SK-N-SH treated with all-trans-retinoic acid at 6 μM for 48 hours (cell line): ENCODE results near the gene PDF.
A peak's percentile ranks its signal among the peaks of the same experiment; 100 is the strongest.

Experiments used
- ATAC-seq: fragments of 200-7000 bp; cut with Tn5 transposase; 3 replicates; pipeline ENCODE4 v1.9.1; 2020; ENCODE audit warnings: mild to moderate bottlenecking, moderate library complexity
- ARNTL ChIP-seq: fragments of 450-650 bp; formaldehyde crosslinking; IDR thresholded peaks from 2 replicates; pipeline ENCODE4 v1.5.0; 2020; ENCODE audit warnings: low read depth, mild to moderate bottlenecking, moderate library complexity, borderline replicate concordance
- BACH2 ChIP-seq: fragments of 250-450 bp; sonication (Bioruptor Pico); IDR thresholded peaks from 2 replicates; pipeline ENCODE4 v1.9.0; 2021; ENCODE audit warnings: mild to moderate bottlenecking, borderline replicate concordance
- CSDC2 ChIP-seq: fragments of 250-450 bp; sonication (Bioruptor Pico); IDR thresholded peaks from 2 replicates; pipeline ENCODE4 v1.5.0; 2020; ENCODE audit warnings: mild to moderate bottlenecking, moderate library complexity
- GLIS3 ChIP-seq: fragments of 250-450 bp; sonication (Bioruptor Pico); IDR thresholded peaks from 2 replicates; pipeline ENCODE4 v1.5.0; 2020; ENCODE audit warnings: mild to moderate bottlenecking, moderate library complexity
- ISL1 ChIP-seq: fragments of 250-450 bp; sonication (Bioruptor Pico); IDR thresholded peaks from 2 replicates; pipeline ENCODE4 v2.1.2; 2022; ENCODE audit warnings: mild to moderate bottlenecking, moderate library complexity
- PATZ1 ChIP-seq: fragments of 250-450 bp; sonication (Bioruptor Pico); IDR thresholded peaks from 2 replicates; pipeline ENCODE4 v1.8.0; 2020; ENCODE audit warnings: mild to moderate bottlenecking, moderate library complexity, borderline replicate concordance
- POU6F1 ChIP-seq: fragments of 250-450 bp; sonication (Bioruptor Pico); IDR thresholded peaks from 2 replicates; pipeline ENCODE4 v1.8.0; 2021; ENCODE audit warnings: low read depth, mild to moderate bottlenecking, moderate library complexity, borderline replicate concordance
- PPARA ChIP-seq: fragments of 250-450 bp; sonication (Bioruptor Pico); IDR thresholded peaks from 2 replicates; pipeline ENCODE4 v1.5.0; 2020; ENCODE audit warnings: mild to moderate bottlenecking, borderline replicate concordance
- RARB ChIP-seq: fragments of 250-450 bp; sonication (Bioruptor Pico); IDR thresholded peaks from 2 replicates; pipeline ENCODE4 v1.8.0; 2021; ENCODE audit warnings: mild to moderate bottlenecking, moderate library complexity
- SNAI2 ChIP-seq: fragments of 250-450 bp; sonication (Bioruptor Pico); IDR thresholded peaks from 2 replicates; pipeline ENCODE4 v1.5.0; 2020; ENCODE audit warnings: mild to moderate bottlenecking, moderate library complexity
- TCF4 ChIP-seq: fragments of 250-450 bp; sonication (Bioruptor Pico); IDR thresholded peaks from 2 replicates; pipeline ENCODE4 v1.8.0; 2021; ENCODE audit warnings: mild to moderate bottlenecking, moderate library complexity, borderline replicate concordance
- TOX ChIP-seq: fragments of 250-450 bp; sonication (Bioruptor Pico); IDR thresholded peaks from 2 replicates; pipeline ENCODE4 v1.8.0; 2021; ENCODE audit warnings: mild to moderate bottlenecking, moderate library complexity, borderline replicate concordance
- TSHZ2 ChIP-seq: fragments of 250-450 bp; sonication (Bioruptor Pico); IDR thresholded peaks from 2 replicates; pipeline ENCODE4 v1.5.0; 2020; ENCODE audit warnings: mild to moderate bottlenecking, moderate library complexity
- ZC3H10 ChIP-seq: fragments of 250-450 bp; sonication (Bioruptor Pico); IDR thresholded peaks from 2 replicates; pipeline ENCODE4 v1.5.1; 2021; ENCODE audit warnings: mild to moderate bottlenecking, moderate library complexity
- ZFP30 ChIP-seq: fragments of 450-650 bp; formaldehyde crosslinking; IDR thresholded peaks from 2 replicates; pipeline ENCODE4 v1.5.0; 2022; ENCODE audit warnings: mild to moderate bottlenecking, moderate library complexity
- ZNF565 ChIP-seq: fragments of 450-650 bp; formaldehyde crosslinking; conservative IDR thresholded peaks from 2 replicates; pipeline ENCODE4 v1.5.0; 2020; ENCODE audit warnings: low read depth, mild to moderate bottlenecking, moderate library complexity
- ZNF70 ChIP-seq: fragments of 450-650 bp; formaldehyde crosslinking; IDR thresholded peaks from 2 replicates; pipeline ENCODE4 v1.5.0; 2020; ENCODE audit warnings: mild to moderate bottlenecking, moderate library complexity
- ZNF8 ChIP-seq: fragments of 450-650 bp; formaldehyde crosslinking; IDR thresholded peaks from 2 replicates; pipeline ENCODE4 v1.5.0; 2020; ENCODE audit warnings: mild to moderate bottlenecking, moderate library complexity
- TF ChIP-seq, protein P1 (sequence below): fragments of 250-450 bp; sonication (Bioruptor Pico); IDR thresholded peaks from 2 replicates; pipeline ENCODE4 v1.5.1; 2021; ENCODE audit warnings: mild to moderate bottlenecking, moderate library complexity
- TF ChIP-seq, protein P2 (sequence below): fragments of 250-450 bp; sonication (Bioruptor Pico); IDR thresholded peaks from 2 replicates; pipeline ENCODE4 v1.5.1; 2020; ENCODE audit warnings: low read depth, mild to moderate bottlenecking, moderate library complexity

Gene PDF

DNA sequence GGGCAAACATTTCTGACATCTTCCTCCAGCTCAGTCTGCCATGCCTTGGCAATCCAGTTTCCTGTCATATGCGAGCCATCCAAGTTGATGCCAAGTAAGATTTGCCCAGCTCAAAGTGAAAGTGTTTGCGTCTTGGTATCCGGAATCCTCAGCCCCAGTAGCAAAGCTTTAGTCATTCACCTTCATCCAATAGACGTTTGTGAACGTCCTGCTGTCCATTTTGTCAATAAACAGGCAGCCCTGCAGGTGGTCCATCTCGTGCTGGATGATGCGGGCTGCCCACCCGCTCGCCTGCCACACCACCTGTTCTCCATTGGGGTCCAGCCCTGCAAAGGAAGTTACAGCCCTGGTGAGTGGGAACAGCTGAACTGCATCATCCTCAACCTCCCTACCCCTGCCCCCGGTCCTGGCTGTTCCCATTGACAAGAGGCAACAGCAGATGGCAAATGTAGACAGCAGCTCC, 1.5 kb downstream of the PDF start:
- ATAC-seq, result peak; percentile 0; the same call in 1 of the 3 replicates
- no peak for TF ChIP-seq CSDC2 (CRISPR knock-in tag)
- TF ChIP-seq BACH2, result no peak
- TF ChIP-seq TSHZ2 (CRISPR knock-in tag), result no peak
- TF ChIP-seq TOX (CRISPR knock-in tag), result no peak
- TF ChIP-seq GLIS3 (CRISPR knock-in tag), result no peak
- TF ChIP-seq, protein P1, sequence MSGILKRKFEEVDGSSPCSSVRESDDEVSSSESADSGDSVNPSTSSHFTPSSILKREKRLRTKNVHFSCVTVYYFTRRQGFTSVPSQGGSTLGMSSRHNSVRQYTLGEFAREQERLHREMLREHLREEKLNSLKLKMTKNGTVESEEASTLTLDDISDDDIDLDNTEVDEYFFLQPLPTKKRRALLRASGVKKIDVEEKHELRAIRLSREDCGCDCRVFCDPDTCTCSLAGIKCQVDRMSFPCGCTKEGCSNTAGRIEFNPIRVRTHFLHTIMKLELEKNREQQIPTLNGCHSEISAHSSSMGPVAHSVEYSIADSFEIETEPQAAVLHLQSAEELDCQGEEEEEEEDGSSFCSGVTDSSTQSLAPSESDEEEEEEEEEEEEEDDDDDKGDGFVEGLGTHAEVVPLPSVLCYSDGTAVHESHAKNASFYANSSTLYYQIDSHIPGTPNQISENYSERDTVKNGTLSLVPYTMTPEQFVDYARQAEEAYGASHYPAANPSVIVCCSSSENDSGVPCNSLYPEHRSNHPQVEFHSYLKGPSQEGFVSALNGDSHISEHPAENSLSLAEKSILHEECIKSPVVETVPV, result no peak
- TF ChIP-seq ZNF70 (CRISPR knock-in tag), result no peak
- TF ChIP-seq ZC3H10 (CRISPR knock-in tag), result no peak
- TF ChIP-seq ZNF8, result no peak
- TF ChIP-seq SNAI2, result no peak
- TF ChIP-seq PATZ1 (CRISPR knock-in tag), result no peak
- TF ChIP-seq ZNF565 (CRISPR knock-in tag), result no peak

GRCh38 chr16:69327585-69328310, 2.6 kb downstream of the PDF start:
- TF ChIP-seq ISL1 (CRISPR knock-in tag) (no peak), RARB (CRISPR knock-in tag) (no peak), ARNTL (no peak), ZFP30 (no peak), ZNF565 (CRISPR knock-in tag) (no peak), TCF4 (CRISPR knock-in tag) (no peak), TOX (CRISPR knock-in tag) (no peak), TSHZ2 (CRISPR knock-in tag) (no peak), ZNF8 (no peak), PPARA (CRISPR knock-in tag) (no peak), POU6F1 (CRISPR knock-in tag) (no peak), GLIS3 (CRISPR knock-in tag) (no peak), ZNF70 (CRISPR knock-in tag) (no peak)
- TF ChIP-seq, protein P1, result no peak
- TF ChIP-seq, protein P2, sequence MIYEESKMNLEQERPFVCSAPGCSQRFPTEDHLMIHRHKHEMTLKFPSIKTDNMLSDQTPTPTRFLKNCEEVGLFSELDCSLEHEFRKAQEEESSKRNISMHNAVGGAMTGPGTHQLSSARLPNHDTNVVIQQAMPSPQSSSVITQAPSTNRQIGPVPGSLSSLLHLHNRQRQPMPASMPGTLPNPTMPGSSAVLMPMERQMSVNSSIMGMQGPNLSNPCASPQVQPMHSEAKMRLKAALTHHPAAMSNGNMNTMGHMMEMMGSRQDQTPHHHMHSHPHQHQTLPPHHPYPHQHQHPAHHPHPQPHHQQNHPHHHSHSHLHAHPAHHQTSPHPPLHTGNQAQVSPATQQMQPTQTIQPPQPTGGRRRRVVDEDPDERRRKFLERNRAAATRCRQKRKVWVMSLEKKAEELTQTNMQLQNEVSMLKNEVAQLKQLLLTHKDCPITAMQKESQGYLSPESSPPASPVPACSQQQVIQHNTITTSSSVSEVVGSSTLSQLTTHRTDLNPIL (CRISPR knock-in tag), result no peak
- TF ChIP-seq, all 23 proteins: peak for 0
- no peak for ATAC-seq
